ENCODE results near the gene VWA3B. TPM values are rescaled to one million over a fixed set of nuclear protein-coding genes. Genes with fewer than 3 reads are reported as not detected.

VWA3B gene
- total RNA-seq, 2 experiments from 2014 or later: not detected

GRCh38 chr2:98191883-98192282 lies 104.9 kb downstream of the VWA3B start:
- no peak overlapping the region for H3K4me3 Mint-ChIP-seq
- H3K4me1 Mint-ChIP-seq (ENCODE audit: low read depth): no peaks in the 10 kb centered on the region

GRCh38 chr2:98201576-98201975 lies 114.6 kb downstream of the VWA3B start:
- ChIA-PET CTCF (no interaction called here), POLR2A (no interaction called here)
- H3K4me1 Mint-ChIP-seq (ENCODE audit: low read depth): no peaks in the 10 kb centered on the region
- no peak for DNase-seq
- H3K9me3 Mint-ChIP-seq (ENCODE audit: insufficient read depth): no peaks in the 10 kb centered on the region
- no peak overlapping the region for H3K27ac Mint-ChIP-seq
- no peak overlapping the region for H3K4me3 Mint-ChIP-seq
- ATAC-seq: no peak
- no peaks in the 10 kb centered on the region for H3K36me3 Mint-ChIP-seq (ENCODE audit: low read depth)
- H3K27me3 Mint-ChIP-seq (ENCODE audit: low read depth): peaks cover 24% of the 10 kb centered on the region

More at GRCh38 chr2:98191883-98192282, 104.9 kb downstream of the VWA3B start:
- H3K27ac Mint-ChIP-seq: no peak overlapping the region
- ChIA-PET CTCF (no interaction called here), POLR2A (no interaction called here)
- peaks cover 6% of the 10 kb centered on the region for H3K27me3 Mint-ChIP-seq (ENCODE audit: low read depth)
- no peak for DNase-seq
- no peaks in the 10 kb centered on the region for H3K9me3 Mint-ChIP-seq (ENCODE audit: insufficient read depth)
- no peak for ATAC-seq
- H3K36me3 Mint-ChIP-seq (ENCODE audit: low read depth): no peaks in the 10 kb centered on the region

GRCh38 chr2:98205889-98206288 lies 118.9 kb downstream of the VWA3B start:
- no peak for DNase-seq
- ChIA-PET POLR2A (no interaction called here), CTCF (no interaction called here)
- Mint-ChIP-seq H3K4me3 (no peak overlapping the region), H3K9me3 (ENCODE audit: insufficient read depth) (no peaks in the 10 kb centered on the region), H3K27ac (no peak overlapping the region), H3K4me1 (ENCODE audit: low read depth) (no peaks in the 10 kb centered on the region), H3K27me3 (ENCODE audit: low read depth) (peaks cover 16% of the 10 kb centered on the region), H3K36me3 (ENCODE audit: low read depth) (no peaks in the 10 kb centered on the region)
- ATAC-seq: no peak

GRCh38 chr2:98212092-98213000 lies 125.4 kb downstream of the VWA3B start:
- DNase-seq: no peak
- Mint-ChIP-seq H3K9me3 (ENCODE audit: insufficient read depth) (no peaks in the 10 kb centered on the region), H3K27ac (no peak overlapping the region), H3K36me3 (ENCODE audit: low read depth) (no peaks in the 10 kb centered on the region), H3K4me3 (no peak overlapping the region), H3K27me3 (ENCODE audit: low read depth) (peaks cover 15% of the 10 kb centered on the region), H3K4me1 (ENCODE audit: low read depth) (no peaks in the 10 kb centered on the region)
- ChIA-PET CTCF (no interaction called here), POLR2A (no interaction called here)
- ATAC-seq: no peak

- H3K27ac Mint-ChIP-seq: no peak overlapping the region
- no peaks in the 10 kb centered on the region for H3K36me3 Mint-ChIP-seq (ENCODE audit: low read depth)
- ChIA-PET POLR2A (no interaction called here), CTCF (no interaction called here)
- H3K27me3 Mint-ChIP-seq (ENCODE audit: low read depth): peaks cover 14% of the 10 kb centered on the region
- no peaks in the 10 kb centered on the region for H3K9me3 Mint-ChIP-seq (ENCODE audit: insufficient read depth)
- H3K4me1 Mint-ChIP-seq (ENCODE audit: low read depth): no peaks in the 10 kb centered on the region
- DNase-seq (no peak), ATAC-seq (no peak)
- H3K4me3 Mint-ChIP-seq: no peak overlapping the region
Measured at GRCh38 chr2:98216616-98217015, 129.6 kb downstream of the VWA3B start.

- DNase-seq (no peak), ATAC-seq (no peak)
- Mint-ChIP-seq H3K27me3 (ENCODE audit: low read depth) (peaks cover 13% of the 10 kb centered on the region), H3K9me3 (ENCODE audit: insufficient read depth) (no peaks in the 10 kb centered on the region), H3K4me3 (no peak overlapping the region), H3K27ac (no peak overlapping the region), H3K4me1 (ENCODE audit: low read depth) (no peaks in the 10 kb centered on the region), H3K36me3 (ENCODE audit: low read depth) (no peaks in the 10 kb centered on the region)
- CTCF ChIA-PET: no interaction called here
- POLR2A ChIA-PET: no interaction called here
Measured at GRCh38 chr2:98219152-98219551, 132.2 kb downstream of the VWA3B start.

GRCh38 chr2:98233941-98234340 lies 147.0 kb downstream of the VWA3B start:
- Mint-ChIP-seq H3K4me3 (no peak overlapping the region), H3K27me3 (ENCODE audit: low read depth) (peaks cover 20% of the 10 kb centered on the region), H3K27ac (no peak overlapping the region), H3K36me3 (ENCODE audit: low read depth) (no peaks in the 10 kb centered on the region), H3K9me3 (ENCODE audit: insufficient read depth) (no peaks in the 10 kb centered on the region), H3K4me1 (ENCODE audit: low read depth) (no peaks in the 10 kb centered on the region)
- POLR2A ChIA-PET: no interaction called here
- DNase-seq: no peak
- CTCF ChIA-PET: no interaction called here
- no peak for ATAC-seq

- ATAC-seq (no peak), DNase-seq (no peak)
- Mint-ChIP-seq H3K27ac (no peak overlapping the region), H3K4me3 (no peak overlapping the region), H3K4me1 (ENCODE audit: low read depth) (no peaks in the 10 kb centered on the region), H3K36me3 (ENCODE audit: low read depth) (no peaks in the 10 kb centered on the region), H3K9me3 (ENCODE audit: insufficient read depth) (no peaks in the 10 kb centered on the region), H3K27me3 (ENCODE audit: low read depth) (peaks cover 20% of the 10 kb centered on the region)
- CTCF ChIA-PET: no interaction called here
- POLR2A ChIA-PET: no interaction called here
Measured at GRCh38 chr2:98234776-98235175, 147.8 kb downstream of the VWA3B start.

GRCh38 chr2:98236935-98237334 lies 150.0 kb downstream of the VWA3B start:
- Mint-ChIP-seq H3K27ac (no peak overlapping the region), H3K9me3 (ENCODE audit: insufficient read depth) (no peaks in the 10 kb centered on the region), H3K4me3 (no peak overlapping the region), H3K4me1 (ENCODE audit: low read depth) (no peaks in the 10 kb centered on the region), H3K36me3 (ENCODE audit: low read depth) (no peaks in the 10 kb centered on the region), H3K27me3 (ENCODE audit: low read depth) (peaks cover 25% of the 10 kb centered on the region)
- CTCF ChIA-PET: no interaction called here
- DNase-seq: no peak
- ATAC-seq: no peak
- POLR2A ChIA-PET: no interaction called here

- CTCF ChIA-PET: no interaction called here
- Mint-ChIP-seq H3K4me1 (ENCODE audit: low read depth) (no peaks in the 10 kb centered on the region), H3K36me3 (ENCODE audit: low read depth) (no peaks in the 10 kb centered on the region), H3K27me3 (ENCODE audit: low read depth) (peaks cover 32% of the 10 kb centered on the region), H3K27ac (no peak overlapping the region), H3K4me3 (no peak overlapping the region), H3K9me3 (ENCODE audit: insufficient read depth) (no peaks in the 10 kb centered on the region)
- POLR2A ChIA-PET: no interaction called here
- ATAC-seq (no peak), DNase-seq (no peak)
Measured at GRCh38 chr2:98240786-98241398, 153.9 kb downstream of the VWA3B start.

GRCh38 chr2:98241592-98241991 lies 154.6 kb downstream of the VWA3B start:
- Mint-ChIP-seq H3K36me3 (ENCODE audit: low read depth) (no peaks in the 10 kb centered on the region), H3K4me1 (ENCODE audit: low read depth) (no peaks in the 10 kb centered on the region), H3K27ac (no peak overlapping the region), H3K27me3 (ENCODE audit: low read depth) (peaks cover 32% of the 10 kb centered on the region), H3K4me3 (no peak overlapping the region), H3K9me3 (ENCODE audit: insufficient read depth) (no peaks in the 10 kb centered on the region)
- ChIA-PET POLR2A (no interaction called here), CTCF (no interaction called here)
- DNase-seq (no peak), ATAC-seq (no peak)

- no peak overlapping the region for H3K27ac Mint-ChIP-seq
- CTCF ChIA-PET: no interaction called here
- H3K27me3 Mint-ChIP-seq (ENCODE audit: low read depth): peaks cover 32% of the 10 kb centered on the region
- ATAC-seq: no peak
- no peaks in the 10 kb centered on the region for H3K4me1 Mint-ChIP-seq (ENCODE audit: low read depth)
- H3K36me3 Mint-ChIP-seq (ENCODE audit: low read depth): no peaks in the 10 kb centered on the region
- POLR2A ChIA-PET: no interaction called here
- DNase-seq: no peak
- H3K9me3 Mint-ChIP-seq (ENCODE audit: insufficient read depth): no peaks in the 10 kb centered on the region
- H3K4me3 Mint-ChIP-seq: no peak overlapping the region
Measured at GRCh38 chr2:98242003-98242402, 155.0 kb downstream of the VWA3B start.
